GM12875 (cell line): ENCODE measurements around the gene AGBL5.

Source experiments
- H3K4me3 ChIP-seq: one replicate; pipeline ENCODE4 v1.5.1; 2011; ENCODE audit warnings: low read depth, low read length, control low read depth
- TF ChIP-seq, protein P1 (sequence below): IDR thresholded peaks from 2 replicates; pipeline ENCODE4 v1.5.1; 2011; ENCODE audit warnings: low read depth, mild to moderate bottlenecking, control low read depth, inconsistent platforms, low read length, moderate library complexity, borderline replicate concordance; ENCODE audit not compliant: insufficient read depth

AGBL5 gene

DNA sequence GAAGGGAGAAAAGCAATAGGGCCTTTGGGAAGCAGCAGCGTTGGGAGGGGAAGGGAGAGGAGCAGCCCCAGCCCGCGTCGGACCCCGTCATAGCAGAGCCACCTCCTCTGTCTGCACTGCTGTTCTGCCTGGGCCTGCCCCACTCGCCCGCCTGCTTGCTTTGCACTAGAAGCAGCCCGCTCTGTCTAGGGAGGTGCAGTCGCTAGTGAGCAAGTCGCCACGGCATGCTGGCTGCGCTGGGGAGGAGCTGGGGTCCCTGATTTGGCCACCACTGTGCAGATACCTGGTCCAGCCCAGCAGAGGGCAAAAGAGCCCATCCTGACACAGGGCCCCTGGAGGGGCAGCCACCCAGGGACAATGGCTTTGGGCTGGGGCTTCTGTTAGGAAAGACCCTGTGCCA lies 26.7 kb upstream of the AGBL5 start:
- TF ChIP-seq, protein P1, sequence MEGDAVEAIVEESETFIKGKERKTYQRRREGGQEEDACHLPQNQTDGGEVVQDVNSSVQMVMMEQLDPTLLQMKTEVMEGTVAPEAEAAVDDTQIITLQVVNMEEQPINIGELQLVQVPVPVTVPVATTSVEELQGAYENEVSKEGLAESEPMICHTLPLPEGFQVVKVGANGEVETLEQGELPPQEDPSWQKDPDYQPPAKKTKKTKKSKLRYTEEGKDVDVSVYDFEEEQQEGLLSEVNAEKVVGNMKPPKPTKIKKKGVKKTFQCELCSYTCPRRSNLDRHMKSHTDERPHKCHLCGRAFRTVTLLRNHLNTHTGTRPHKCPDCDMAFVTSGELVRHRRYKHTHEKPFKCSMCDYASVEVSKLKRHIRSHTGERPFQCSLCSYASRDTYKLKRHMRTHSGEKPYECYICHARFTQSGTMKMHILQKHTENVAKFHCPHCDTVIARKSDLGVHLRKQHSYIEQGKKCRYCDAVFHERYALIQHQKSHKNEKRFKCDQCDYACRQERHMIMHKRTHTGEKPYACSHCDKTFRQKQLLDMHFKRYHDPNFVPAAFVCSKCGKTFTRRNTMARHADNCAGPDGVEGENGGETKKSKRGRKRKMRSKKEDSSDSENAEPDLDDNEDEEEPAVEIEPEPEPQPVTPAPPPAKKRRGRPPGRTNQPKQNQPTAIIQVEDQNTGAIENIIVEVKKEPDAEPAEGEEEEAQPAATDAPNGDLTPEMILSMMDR = no peak
- no peak overlapping the region for H3K4me3 ChIP-seq

DNA sequence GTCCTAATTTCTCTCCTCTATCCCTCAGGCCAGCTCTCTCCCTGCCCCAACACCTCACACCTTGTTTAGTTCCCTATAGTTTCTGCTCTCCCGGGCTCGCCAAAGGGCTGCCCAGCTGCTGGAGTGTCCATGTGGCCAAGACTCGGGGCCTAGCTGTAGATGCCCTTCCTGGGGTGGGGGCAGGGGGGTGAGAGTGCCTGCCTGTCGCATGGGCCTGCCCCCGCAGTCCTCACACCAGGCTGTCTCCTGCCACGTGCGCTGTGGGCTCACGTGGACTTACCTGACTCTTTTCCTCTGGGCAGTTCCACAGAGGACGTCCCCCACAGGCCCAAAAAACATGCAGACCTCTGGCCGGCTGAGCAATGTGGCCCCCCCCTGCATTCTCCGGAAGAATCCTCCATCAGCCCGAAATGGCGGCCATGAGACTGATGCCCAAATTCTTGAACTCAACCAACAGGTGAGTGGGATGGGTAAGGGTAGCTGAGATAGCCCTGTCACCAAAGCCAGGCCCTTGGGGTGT lies 26.1 kb upstream of the AGBL5 start:
- no peak overlapping the region for H3K4me3 ChIP-seq

GRCh38 chr2:27025861-27026851 lies 25.3 kb upstream of the AGBL5 start:
- H3K4me3 ChIP-seq = no peak overlapping the region
- TF ChIP-seq, protein P1 = no peak

More for the DNA sequence above, 26.1 kb upstream of the AGBL5 start:
- TF ChIP-seq, protein P1 = no peak

DNA sequence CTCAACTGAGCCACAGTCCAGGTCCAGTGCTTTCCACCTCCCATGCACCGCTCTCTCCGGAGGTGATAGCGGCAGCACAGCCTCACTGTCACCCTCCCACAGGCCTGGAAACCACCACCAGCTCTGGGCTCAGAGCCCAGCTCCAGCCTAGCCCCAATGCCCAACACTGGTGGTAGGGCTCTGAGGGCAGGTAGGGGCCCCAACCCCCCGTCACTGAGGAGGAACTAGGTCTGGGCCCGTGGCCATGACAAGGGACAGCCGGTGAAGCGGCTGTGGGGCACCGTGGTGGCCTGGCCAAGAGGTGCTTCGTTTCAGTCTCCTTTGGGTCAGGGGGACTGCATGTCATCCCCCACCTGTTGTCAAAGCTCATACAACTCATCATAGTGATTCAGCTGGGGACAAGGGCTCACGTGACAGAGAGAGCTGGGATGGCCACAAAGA lies 24.2 kb upstream of the AGBL5 start:
- TF ChIP-seq, protein P1 = no peak
- H3K4me3 ChIP-seq = no peak overlapping the region

GRCh38 chr2:27029051-27029450 lies 22.4 kb upstream of the AGBL5 start:
- H3K4me3 ChIP-seq = no peak overlapping the region
- TF ChIP-seq, protein P1 = no peak

DNA sequence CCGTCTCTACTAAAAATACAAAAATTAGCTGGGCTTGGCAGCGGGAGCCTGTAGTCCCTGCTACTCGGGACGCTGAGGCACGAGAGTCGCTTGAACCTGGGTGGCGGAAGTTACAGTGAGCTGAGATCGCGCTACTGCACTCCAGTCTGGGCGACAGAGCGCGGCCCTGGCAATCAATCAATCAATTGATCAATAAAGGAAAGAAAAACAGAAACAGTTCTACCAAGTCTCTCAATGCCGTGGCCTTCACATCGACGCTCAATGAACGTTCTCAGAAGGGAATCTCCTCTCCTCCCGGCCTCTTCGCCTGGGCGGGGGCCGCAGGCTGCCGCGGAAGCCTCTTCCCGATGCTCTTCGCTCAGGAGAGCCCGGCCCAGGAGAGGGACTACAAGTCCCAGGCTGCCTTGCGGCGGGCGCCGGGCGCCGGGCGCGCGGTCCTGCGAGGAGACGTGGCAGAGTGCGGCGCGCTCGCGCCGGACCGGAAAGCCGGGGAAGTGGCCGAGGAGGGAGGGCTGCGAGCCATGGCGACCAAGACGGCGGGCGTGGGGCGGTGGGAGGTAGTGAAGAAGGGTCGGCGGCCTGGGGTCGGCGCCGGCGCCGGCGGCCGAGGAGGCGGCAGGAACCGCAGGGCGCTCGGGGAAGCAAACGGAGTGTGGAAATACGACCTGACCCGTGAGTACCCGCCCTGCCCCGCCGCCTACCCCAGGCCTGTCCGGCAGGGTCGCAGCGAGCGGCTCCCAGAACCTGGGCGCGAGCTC lies 18.8 kb upstream of the AGBL5 start, which contains the start of gene TMEM214:
Gene TMEM214 (plus strand): TSS at position 471 of the 758 bp plus-strand sequence. CDS start 51 bp downstream, at position 522.
- TF ChIP-seq, protein P1 = no peak
- peak within 1 kb of the TSS; percentile 92 for H3K4me3 ChIP-seq
